OCI-LY1 (cell line): ENCODE measurements around the gene CDAN1.

ENCODE experiments used
- H2AFZ ChIP-seq: fragments of 200-600 bp; sonication (generic), shearing (Covaris generic); 2 replicates; pipeline ENCODE4 v1.6.0; 2014; ENCODE audit warnings: antibody characterized with exemption, mild to moderate bottlenecking, low read length
- H3F3A ChIP-seq: fragments of 200-600 bp; sonication (generic), shearing (Covaris generic); 2 replicates; pipeline ENCODE4 v1.6.0; 2014; ENCODE audit warnings: mild to moderate bottlenecking, antibody characterized with exemption, low read length, moderate library complexity; ENCODE audit not compliant: insufficient read depth
- H3K27ac ChIP-seq: fragments of 200-600 bp; sonication (generic); 2 replicates; pipeline ENCODE4 v1.5.1; 2014; ENCODE audit warnings: low read length, mixed run types, mild to moderate bottlenecking, low read depth; ENCODE audit not compliant: poor library complexity, severe bottlenecking
- H3K27me3 ChIP-seq: fragments of 200-600 bp; sonication (generic); 2 replicates; pipeline ENCODE4 v1.6.0; 2014; ENCODE audit warnings: antibody characterized with exemption, mild to moderate bottlenecking, low read length, moderate library complexity; ENCODE audit not compliant: insufficient read depth
- H3K36me3 ChIP-seq: fragments of 200-600 bp; sonication (generic); 2 replicates; pipeline ENCODE4 v1.6.1; 2014; ENCODE audit warnings: mild to moderate bottlenecking, antibody characterized with exemption, low read length, moderate library complexity, mixed read lengths; ENCODE audit not compliant: insufficient read depth
- H3K4me1 ChIP-seq: fragments of 200-600 bp; sonication (generic); 2 replicates; pipeline ENCODE4 v1.5.1; 2014; ENCODE audit warnings: mild to moderate bottlenecking, low read length, moderate library complexity; ENCODE audit not compliant: insufficient read depth, severe bottlenecking
- H3K4me2 ChIP-seq: fragments of 200-600 bp; sonication (generic), shearing (Covaris generic); 2 replicates; pipeline ENCODE4 v1.6.1; 2014; ENCODE audit warnings: low read length
- H3K4me3 ChIP-seq: fragments of 200-600 bp; sonication (generic); 2 replicates; pipeline ENCODE4 v1.5.1; 2014; ENCODE audit warnings: low read length, low read depth, mild to moderate bottlenecking, mixed read lengths; ENCODE audit not compliant: poor library complexity, severe bottlenecking
- H3K79me2 ChIP-seq: fragments of 200-600 bp; shearing (Covaris generic); 2 replicates; pipeline ENCODE4 v1.6.1; 2016; ENCODE audit warnings: mixed run types, low read length, mixed read lengths; ENCODE audit not compliant: insufficient read depth
- H3K9ac ChIP-seq: fragments of 200-600 bp; sonication (generic), shearing (Covaris generic); 2 replicates; pipeline ENCODE4 v1.6.1; 2014; ENCODE audit warnings: mild to moderate bottlenecking, low read length, mixed read lengths
- H3K9me2 ChIP-seq: fragments of 200-600 bp; sonication (generic), shearing (Covaris generic); 2 replicates; pipeline ENCODE4 v1.6.1; 2014; ENCODE audit warnings: low read depth, mild to moderate bottlenecking, low read length, mixed read lengths
- H3K9me3 ChIP-seq: fragments of 200-600 bp; shearing (Covaris generic); 2 replicates; pipeline ENCODE4 v1.6.1; 2014; ENCODE audit warnings: low read length, mixed read lengths
- H4K20me1 ChIP-seq: fragments of 200-600 bp; sonication (generic), shearing (Covaris generic); 2 replicates; pipeline ENCODE4 v1.6.0; 2016; ENCODE audit warnings: mild to moderate bottlenecking, low read length; ENCODE audit not compliant: insufficient read depth
- EZH2 ChIP-seq: fragments of 200-600 bp; sonication (generic), shearing (Covaris generic); IDR thresholded peaks from 2 replicates; pipeline ENCODE4 v1.8.0; 2017; ENCODE audit warnings: borderline replicate concordance, mixed run types, mild to moderate bottlenecking, antibody characterized with exemption, low read length, moderate library complexity, mixed read lengths
- TF ChIP-seq, protein P1 (sequence below): fragments of 200-600 bp; sonication (generic), shearing (Covaris generic); IDR thresholded peaks from 2 replicates; pipeline ENCODE4 v1.5.1; 2017; ENCODE audit warnings: mild to moderate bottlenecking, antibody characterized with exemption, low read length, moderate library complexity, mixed read lengths

Gene CDAN1

GRCh38 chr15:42782716-42783115 lies 45.8 kb upstream of the CDAN1 start:
- Histone ChIP-seq H3K4me3 (no peak overlapping the region), H3K9me2 (no peaks in the 10 kb centered on the region), H3K79me2 (no peaks in the 10 kb centered on the region), H3K9me3 (no peaks in the 10 kb centered on the region), H3K36me3 (peaks cover 21% of the 10 kb centered on the region), H3K4me1 (no peaks in the 10 kb centered on the region), H3K27me3 (no peaks in the 10 kb centered on the region), H2AFZ (no peak overlapping the region), H3F3A (no peaks in the 10 kb centered on the region), H4K20me1 (no peaks in the 10 kb centered on the region), H3K27ac (no peak overlapping the region), H3K4me2 (no peak overlapping the region), H3K9ac (no peak overlapping the region)
- TF ChIP-seq, protein P1, sequence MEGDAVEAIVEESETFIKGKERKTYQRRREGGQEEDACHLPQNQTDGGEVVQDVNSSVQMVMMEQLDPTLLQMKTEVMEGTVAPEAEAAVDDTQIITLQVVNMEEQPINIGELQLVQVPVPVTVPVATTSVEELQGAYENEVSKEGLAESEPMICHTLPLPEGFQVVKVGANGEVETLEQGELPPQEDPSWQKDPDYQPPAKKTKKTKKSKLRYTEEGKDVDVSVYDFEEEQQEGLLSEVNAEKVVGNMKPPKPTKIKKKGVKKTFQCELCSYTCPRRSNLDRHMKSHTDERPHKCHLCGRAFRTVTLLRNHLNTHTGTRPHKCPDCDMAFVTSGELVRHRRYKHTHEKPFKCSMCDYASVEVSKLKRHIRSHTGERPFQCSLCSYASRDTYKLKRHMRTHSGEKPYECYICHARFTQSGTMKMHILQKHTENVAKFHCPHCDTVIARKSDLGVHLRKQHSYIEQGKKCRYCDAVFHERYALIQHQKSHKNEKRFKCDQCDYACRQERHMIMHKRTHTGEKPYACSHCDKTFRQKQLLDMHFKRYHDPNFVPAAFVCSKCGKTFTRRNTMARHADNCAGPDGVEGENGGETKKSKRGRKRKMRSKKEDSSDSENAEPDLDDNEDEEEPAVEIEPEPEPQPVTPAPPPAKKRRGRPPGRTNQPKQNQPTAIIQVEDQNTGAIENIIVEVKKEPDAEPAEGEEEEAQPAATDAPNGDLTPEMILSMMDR, result no peak
- no peak for TF ChIP-seq EZH2

DNA sequence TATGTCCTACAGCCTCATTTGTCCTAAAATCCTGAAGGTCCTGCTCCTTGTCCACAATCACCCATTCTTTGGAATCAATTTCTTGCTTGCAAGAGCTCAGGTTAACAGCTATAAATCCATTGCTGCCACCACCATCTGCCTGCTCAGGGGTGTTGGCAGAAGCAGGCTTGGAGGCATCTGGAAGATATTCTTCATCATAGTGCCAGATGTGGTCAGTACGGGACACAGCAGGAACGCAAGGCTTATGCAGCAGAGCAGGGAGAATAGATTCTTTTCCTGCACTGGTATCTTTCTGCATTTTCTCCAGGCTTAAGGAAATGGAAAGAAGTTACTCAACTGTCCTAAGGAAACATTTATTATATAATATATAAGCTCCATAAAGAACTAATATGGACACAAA lies 38.5 kb upstream of the CDAN1 start:
- no peak overlapping the region for H2AFZ ChIP-seq
- H3K4me2 ChIP-seq, result no peak overlapping the region
- no peaks in the 10 kb centered on the region for H3K4me1 ChIP-seq
- TF ChIP-seq, protein P1, result no peak
- TF ChIP-seq EZH2, result no peak
- H3K9ac ChIP-seq, result no peak overlapping the region
- H3F3A ChIP-seq, result no peaks in the 10 kb centered on the region
- no peaks in the 10 kb centered on the region for H3K79me2 ChIP-seq
- H4K20me1 ChIP-seq, result no peaks in the 10 kb centered on the region
- H3K9me3 ChIP-seq, result no peaks in the 10 kb centered on the region
- no peak overlapping the region for H3K27ac ChIP-seq
- no peaks in the 10 kb centered on the region for H3K9me2 ChIP-seq
- H3K4me3 ChIP-seq, result no peak overlapping the region
- peaks cover 32% of the 10 kb centered on the region for H3K36me3 ChIP-seq
- no peaks in the 10 kb centered on the region for H3K27me3 ChIP-seq

GRCh38 chr15:42772901-42773300 lies 36.0 kb upstream of the CDAN1 start:
- Histone ChIP-seq H3K4me3 (no peak overlapping the region), H3F3A (no peaks in the 10 kb centered on the region), H3K9ac (no peak overlapping the region), H3K9me2 (no peaks in the 10 kb centered on the region), H3K27ac (no peak overlapping the region), H3K36me3 (peaks cover 32% of the 10 kb centered on the region), H3K9me3 (no peaks in the 10 kb centered on the region), H3K27me3 (no peaks in the 10 kb centered on the region), H3K4me1 (no peaks in the 10 kb centered on the region), H4K20me1 (no peaks in the 10 kb centered on the region), H3K79me2 (no peaks in the 10 kb centered on the region), H2AFZ (no peak overlapping the region), H3K4me2 (no peak overlapping the region)
- TF ChIP-seq EZH2, result no peak
- TF ChIP-seq, protein P1, result no peak
